NCI-H1436 treated with DMSO at 0.1 percent for 48 hours (cell line): ENCODE data around the gene AKT3.

Source experiments
- DNase-seq: peaks from one replicate; lab custom pipeline; 2025; lab: John Stamatoyannopoulos, UW

AKT3 gene

DNA sequence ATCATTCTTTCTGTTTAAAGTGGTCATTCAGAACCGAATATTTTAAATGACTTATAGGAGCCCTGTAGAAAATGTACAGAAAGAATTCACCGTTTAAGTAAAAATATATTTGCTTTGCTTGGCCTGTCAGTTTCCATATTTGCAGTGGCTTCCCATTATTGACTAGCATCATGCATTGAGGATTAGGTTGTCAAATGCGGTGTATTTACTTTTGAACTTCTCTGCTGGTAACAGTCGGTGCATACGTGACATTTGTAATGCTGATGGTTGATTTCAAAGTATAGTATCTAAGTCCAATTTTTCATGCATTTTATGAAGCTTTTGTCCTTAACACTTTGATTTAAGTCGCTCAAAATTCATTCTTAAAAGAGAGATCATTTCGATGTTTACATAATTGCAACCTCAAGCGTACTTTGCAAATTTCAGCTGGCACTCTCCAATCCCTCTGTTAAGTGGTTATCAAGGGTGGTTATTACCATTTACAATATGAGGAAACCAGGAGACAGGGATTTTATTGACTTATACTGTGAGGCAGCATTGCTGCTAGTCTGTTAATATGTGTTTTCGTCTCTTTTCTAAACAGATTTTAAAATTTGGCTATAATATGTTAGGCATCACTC, 392.6 kb downstream of the AKT3 start:
- DNase-seq, result no peak

DNA sequence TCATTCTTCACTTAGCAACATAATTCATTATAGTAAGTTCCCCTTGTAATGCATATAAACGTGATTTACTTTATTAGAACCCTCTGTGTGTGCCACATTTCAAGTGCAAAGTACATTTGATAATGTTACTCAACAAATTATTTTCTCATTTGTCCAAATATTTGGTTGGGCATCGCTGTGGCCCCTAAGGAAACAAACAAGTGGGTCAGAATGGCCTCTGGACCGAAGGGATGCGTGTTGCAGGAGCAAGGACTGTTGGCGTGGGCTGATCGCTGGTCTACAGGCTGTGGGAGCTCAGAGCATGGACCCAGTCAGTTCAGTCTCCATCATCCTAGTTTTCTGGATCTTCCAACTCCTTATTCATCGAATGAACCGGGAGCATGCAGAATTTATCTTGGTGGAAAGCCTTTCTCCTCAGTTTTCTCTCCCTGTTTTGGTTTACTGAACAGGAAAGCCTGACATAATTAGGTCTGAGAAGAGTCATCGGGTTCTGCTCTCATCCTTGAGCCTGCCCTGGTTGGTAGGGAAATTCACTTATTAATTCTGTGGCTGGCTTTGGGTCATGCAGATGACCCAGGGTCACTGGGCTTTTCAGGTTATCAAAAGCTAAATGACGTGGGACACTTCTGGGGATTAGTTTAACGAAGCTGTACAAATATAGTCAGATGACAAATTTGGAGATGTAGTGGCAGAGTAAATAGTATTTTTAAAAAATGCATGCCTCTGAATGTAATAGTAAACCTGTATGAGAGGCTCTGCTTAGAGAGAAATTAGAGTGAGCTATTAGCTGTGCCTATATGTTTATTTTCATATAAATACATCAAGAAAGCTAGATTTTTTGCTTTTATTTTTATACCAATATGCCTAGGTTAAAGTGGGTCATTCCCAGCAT, 394.0 kb downstream of the AKT3 start:
- DNase-seq, result no peak

DNA sequence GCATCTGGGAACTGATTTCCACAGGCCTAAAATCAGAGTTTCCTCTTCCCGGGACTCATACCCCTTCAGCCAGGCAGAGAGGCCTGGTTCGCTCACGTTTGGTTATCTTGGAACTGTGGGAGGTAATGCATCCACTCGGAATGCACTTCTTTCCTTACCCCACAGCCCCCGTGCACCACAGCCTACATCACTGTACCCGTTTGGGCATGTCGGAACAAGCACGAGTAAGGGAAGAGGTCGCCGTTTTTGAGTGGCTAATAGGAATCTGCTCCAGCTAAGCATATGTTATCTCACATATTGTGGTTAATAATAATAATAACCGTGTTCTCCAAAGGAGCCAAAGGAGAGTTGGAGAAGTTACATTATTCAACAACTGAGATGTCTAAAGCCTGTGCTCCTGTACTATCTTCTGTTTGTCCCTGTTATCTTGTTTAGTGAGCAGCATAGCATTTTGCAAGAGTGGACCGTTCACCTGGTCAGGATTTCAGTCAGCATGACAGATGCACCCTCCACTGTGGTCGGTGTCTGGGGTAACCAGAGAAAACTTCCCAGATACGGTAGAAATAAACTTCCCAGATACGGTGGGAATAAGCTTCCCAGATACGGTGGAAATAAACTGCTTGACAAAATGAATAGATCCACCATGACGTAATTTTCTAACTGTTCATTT, 395.6 kb downstream of the AKT3 start:
- DNase-seq, result no peak

DNA sequence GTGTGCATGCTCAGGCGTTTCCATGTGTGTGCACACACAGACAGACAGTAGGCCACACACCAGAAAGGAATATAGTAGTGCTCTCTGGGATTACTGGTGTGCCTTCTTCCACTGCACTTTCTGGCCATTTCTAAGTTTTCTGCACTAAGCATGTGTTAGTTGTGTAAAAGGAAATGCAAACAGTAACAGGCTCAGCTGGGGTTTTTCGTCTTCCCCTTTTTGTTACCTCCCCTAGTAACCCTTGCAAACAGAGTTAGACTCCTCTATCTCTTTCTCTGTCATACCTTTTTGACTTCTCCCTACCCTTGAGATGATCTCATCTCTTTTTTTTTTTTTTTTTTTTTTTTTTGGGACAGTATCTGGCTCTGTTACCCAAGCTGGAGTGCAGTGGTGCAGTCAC, 398.0 kb downstream of the AKT3 start:
- no peak for DNase-seq

DNA sequence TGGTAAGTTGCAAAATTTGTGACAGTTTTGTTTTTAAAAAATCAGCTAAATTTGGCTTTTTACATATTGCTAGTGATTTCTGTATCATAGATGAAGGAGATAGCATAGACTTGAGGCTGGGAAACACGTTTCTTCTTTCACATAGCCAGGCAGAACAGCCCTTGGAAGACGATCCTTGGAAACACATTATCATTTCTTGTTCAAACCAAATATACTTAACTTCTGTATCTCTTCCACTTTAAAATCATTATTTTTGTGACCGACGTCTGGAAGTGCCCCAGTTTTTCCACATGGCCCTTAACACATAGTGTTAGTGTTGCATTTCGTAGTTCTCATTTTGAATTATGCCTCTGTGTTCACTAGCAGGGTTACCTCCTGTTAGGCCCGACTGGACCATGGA, 400.7 kb downstream of the AKT3 start:
- no peak for DNase-seq

DNA sequence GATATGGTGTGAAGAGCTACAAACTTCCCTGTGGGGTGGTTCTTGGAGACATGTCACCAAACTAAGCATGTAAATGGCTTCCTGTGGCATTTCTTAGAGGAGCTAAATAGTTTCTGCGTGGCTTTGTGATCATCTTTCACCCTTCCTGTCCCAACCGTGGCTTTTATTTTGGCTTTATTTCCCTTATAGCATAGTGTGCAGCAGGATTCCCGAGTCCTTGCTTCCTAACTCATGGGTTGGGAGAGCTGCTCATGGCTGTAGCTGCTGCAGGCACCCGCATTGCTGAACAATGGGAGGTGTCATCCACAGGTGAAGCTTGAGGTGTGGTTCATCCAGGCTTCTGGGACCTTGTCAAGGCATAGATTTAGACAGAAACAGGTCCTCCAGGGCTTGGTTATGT, 402.2 kb downstream of the AKT3 start:
- no peak for DNase-seq

DNA sequence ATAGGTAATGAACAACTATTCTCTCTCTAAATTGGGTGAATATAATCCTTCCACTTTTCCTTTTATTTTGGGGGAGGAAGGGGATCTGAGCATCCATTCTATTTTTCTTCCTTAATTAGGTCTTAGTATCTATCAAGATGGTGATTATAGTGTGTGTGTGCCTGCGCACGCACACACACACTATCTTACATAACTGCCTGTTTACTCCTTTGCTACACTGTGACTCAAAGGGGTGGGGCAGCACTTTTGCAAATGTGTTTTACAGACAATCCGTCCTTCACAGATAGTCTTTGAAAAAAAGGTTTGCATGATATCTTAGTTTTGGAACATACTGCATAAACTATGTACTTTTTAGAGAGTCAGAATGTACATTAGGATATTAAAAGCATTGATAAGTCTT, 402.7 kb downstream of the AKT3 start:
- DNase-seq, result no peak

DNA sequence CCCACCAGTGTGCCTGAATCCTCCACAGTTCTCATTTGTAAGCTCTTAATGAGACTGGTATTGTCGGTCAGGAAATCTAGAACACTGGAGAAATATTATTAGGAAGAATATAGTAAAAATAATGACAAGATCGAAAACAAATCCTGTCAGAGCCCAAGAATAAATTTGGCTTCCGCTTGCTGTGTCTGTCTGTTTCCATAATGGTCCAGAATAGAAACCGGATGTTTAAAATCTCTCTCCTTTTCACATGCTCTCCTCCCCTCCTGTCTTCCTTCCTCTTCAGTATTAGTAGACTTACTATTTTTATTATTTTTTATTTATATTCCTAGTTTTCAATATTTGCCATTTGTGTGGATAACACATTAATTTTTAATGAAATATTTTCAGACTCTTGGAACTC, 406.5 kb downstream of the AKT3 start:
- no peak for DNase-seq

DNA sequence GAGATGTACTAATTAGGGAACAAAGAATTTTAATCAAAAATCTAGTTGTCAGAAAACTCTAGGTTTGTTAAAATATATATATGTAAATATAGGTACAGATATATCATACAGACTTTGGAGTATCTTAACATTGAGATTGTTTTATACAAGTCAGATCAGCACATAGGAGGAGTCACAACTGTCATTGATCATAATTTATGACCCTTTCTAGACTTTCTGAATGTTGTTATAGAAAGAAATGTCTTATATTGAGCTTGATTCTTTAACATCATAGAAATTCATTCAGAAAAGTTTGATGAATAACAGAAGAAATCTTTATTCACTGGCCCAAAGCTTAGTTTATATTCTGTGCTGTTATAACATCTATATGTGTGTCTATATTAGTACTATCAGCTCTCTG, 408.4 kb downstream of the AKT3 start:
- DNase-seq, result no peak

DNA sequence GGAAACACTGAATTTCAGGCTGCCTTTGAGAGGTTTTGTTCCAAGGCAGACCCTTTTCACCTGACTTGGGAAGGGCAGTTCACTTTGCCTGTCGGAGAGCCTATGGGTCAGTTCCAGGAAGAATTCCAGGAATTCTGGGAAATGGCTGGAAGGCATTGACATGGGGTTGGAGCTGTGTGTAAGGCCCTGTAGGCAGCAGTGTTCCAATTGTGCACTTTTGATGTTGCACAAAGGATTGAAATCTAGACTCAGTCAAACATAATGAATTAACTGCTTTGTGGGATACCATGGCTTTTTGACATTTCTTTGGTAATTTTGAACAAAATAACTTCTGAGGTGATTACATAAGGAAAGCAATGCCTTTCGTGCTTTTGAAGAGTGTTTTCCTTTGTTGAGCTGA, 409.6 kb downstream of the AKT3 start:
- DNase-seq, result no peak

DNA sequence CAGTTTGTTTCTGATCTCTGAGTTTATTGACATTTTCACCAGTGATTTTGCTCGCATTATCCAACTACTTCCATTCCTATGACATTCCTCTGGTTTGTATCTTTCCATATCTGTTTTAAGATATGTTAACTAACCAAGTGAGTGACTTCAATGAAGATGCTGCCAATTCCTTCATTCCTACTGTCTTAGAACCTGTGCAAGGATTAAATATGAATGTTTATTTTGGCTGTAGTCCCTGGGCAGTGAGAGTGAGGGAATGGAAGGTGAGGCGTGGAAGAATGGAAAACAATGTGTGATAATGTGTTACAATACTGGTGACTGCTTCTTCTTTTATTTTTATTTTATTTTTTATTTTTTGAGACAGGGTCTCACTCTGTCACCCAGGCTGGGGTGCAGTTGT, 411.2 kb downstream of the AKT3 start:
- DNase-seq, result no peak
